GM12875 (cell line): ENCODE measurements around the gene GPI.

Experiments
- H3K4me3 ChIP-seq: one replicate; pipeline ENCODE4 v1.5.1; 2011; ENCODE audit warnings: low read depth, low read length, control low read depth
- CTCF ChIP-seq: IDR thresholded peaks from 2 replicates; pipeline ENCODE4 v1.5.1; 2011; ENCODE audit warnings: low read depth, mild to moderate bottlenecking, control low read depth, inconsistent platforms, low read length, moderate library complexity, borderline replicate concordance; ENCODE audit not compliant: insufficient read depth

Gene GPI

DNA sequence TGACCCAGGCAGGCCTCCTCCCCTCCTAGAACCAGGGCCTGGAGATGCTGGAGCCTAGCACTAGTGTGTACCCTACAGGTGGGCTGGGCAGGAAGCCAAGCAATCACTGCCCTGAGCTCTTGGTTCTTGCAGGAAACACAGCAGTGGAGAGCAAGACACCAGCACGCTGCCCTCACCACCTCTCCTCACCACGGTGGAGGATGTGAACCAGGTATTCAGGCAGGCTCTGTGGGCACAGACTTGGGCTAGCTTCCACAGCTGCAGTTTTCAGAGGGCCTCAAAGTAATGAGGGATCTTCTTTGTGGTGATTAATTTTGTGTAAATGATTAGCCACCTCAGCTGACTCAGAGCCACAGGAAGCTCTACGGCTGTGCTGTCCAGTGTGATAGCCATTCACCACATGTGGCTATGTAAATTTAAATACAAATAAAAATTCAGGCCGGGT, 13.6 kb upstream of the GPI start:
- no peak for TF ChIP-seq CTCF
- H3K4me3 ChIP-seq, result no peak overlapping the region

- no peak for TF ChIP-seq CTCF
- no peak overlapping the region for H3K4me3 ChIP-seq
Measured at GRCh38 chr19:34353546-34353945, 11.4 kb upstream of the GPI start.

DNA sequence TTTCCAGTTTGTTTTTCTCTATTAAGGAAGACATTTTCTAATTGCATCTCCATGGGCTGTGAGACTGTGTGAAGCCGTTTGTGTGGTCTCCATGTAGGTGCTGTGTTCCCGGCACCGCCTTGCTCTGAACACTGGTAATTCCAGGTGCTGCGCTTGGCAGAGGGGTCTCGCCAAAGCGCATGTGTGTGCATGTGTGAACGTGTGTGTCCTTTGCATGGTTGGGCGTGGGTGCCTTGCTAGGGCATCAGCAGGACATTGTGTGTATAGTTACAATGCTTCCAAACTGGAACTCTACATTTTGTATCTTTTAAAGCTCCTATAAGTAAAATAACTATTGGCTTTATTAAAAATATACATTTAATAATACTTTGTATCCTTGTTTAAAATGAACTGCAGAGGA, 9.8 kb upstream of the GPI start:
- TF ChIP-seq CTCF, result no peak
- H3K4me3 ChIP-seq, result no peak overlapping the region

DNA sequence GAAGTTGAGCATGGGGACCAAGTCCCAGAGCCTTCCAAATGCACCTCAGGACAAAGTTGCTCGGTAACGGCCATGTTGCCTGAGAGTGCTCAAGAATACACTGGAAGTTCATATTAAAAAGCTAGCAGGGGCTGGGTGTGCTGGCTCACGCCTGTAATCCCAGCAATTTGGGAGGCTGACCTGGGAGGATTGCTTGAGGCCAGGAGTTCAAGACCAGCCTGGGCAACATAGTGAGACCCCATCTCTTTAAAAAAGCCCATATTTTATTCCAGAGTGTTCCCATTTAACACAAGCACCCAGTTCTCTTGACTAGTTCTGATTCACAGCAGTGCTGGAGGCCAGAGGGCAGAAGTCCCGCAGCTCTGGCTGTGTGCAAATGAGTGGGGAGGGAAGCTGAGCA, 8.1 kb upstream of the GPI start:
- TF ChIP-seq CTCF, result no peak
- no peak overlapping the region for H3K4me3 ChIP-seq

DNA sequence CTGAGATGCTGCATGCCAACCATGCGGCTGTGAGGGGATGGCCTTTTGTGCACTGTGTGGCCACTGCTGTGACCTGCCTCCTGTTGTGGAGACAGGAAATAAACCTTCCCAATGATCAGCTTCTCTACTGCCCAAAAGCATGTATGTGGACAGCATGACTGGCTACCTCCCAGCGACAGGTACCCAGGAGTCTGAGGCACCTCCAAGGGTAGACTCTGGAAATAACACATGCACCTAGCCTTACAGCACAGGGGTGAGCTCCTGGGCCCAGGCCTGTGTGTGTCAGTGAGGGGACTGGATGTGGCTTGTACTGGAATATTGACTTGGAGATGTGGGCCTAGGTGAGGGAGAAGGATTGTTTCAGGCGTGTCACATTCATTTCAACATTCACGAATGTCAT, 7.6 kb upstream of the GPI start:
- TF ChIP-seq CTCF, result no peak
- no peak overlapping the region for H3K4me3 ChIP-seq

DNA sequence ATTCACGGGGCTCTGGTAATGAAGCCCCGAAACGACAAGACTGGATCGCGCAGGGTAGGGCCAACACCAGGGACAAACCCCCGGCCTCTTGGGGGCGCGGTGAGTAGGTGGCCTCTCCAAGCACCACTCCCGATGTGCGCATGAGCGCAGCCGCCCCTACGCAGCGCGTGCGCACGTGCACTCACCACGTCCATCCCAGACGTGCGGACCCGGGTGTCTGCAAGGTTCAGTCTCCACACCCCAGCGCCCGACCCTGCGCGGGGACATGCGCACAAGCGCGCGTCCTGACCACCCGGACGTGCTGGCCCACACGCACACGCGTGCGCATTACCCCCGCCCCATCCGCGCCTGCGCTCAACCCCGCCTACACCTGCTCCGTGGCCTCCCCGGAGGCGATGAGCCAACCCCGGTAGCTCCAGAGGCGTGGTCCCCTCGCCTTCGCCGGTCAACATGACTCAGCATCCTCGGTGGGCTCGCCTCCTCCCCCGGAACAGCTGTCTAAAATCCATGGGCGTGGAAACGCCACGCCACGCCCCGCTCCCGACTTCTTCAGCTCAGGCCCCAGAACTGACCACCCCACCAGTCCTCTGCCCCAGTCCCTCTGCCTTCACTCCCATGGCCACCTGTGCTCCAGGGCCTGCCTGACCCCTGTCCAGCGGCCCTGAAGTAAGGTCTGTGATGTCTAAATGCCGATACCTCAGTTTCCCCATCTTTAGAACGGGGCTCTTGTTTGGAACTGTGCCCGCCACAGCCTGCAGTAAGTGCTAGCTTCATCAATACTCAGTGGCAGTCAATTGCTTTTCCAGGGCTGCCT, 5.6 kb upstream of the GPI start:
- peak; percentile 83 for TF ChIP-seq CTCF
- peak overlapping the region; percentile 53 for H3K4me3 ChIP-seq

DNA sequence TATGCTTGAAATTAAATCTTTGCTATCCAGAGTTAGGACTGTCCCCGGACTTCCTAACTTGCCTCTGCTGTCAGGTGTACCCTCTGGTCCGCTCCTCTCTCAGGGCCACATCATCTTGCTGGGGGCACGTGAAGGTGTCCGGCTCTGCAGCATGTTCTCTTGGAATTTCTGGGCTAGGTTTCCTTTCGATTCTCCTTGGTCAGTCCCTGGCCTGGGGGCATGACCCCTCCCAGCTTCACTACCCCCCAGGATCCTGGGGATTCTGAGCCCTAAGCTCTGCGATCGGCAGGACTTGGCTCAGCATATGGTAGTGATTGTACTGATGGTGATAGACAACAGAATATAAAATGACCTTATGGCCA, 5.1 kb upstream of the GPI start:
- peak overlapping the region; percentile 53 for H3K4me3 ChIP-seq
- no peak for TF ChIP-seq CTCF
